Keratinocyte (primary cell): ENCODE data around the gene CTNNA3. TPM values are rescaled to one million over a fixed set of nuclear protein-coding genes. Genes with fewer than 3 reads are reported as not detected.

ENCODE experiments used
- DNase-seq: peaks from one replicate; pipeline ENCODE4 v3.0.0-alpha.2; 2011; ENCODE audit warnings: low read depth, missing footprints, low spot score
- FAIRE-seq: peaks from 2 replicates; lab custom pipeline; 2011; peaks lifted over from hg19 to GRCh38; lab: Jason Lieb, UNC
- H2AFZ ChIP-seq: 2 replicates; pipeline ENCODE4 v1.6.0; 2012; ENCODE audit warnings: low read length, control low read depth, inconsistent platforms; ENCODE audit not compliant: control insufficient read depth
- H3K27ac ChIP-seq: 2 replicates; pipeline ENCODE4 v1.5.1; 2011; ENCODE audit warnings: low read length; ENCODE audit not compliant: control insufficient read depth, insufficient read depth
- H3K27me3 ChIP-seq: 3 replicates; pipeline ENCODE4 v1.6.0; 2011; ENCODE audit warnings: low read length; ENCODE audit not compliant: control insufficient read depth, insufficient read depth; ENCODE audit errors: extremely low read depth
- H3K36me3 ChIP-seq, 2 experiments: 2 replicates in 1 of 2; 3 replicates in 1 of 2; pipeline ENCODE4 v1.5.1; 2011; ENCODE audit warnings: low read length in 2 of 2, mild to moderate bottlenecking in 1 of 2; ENCODE audit not compliant: control insufficient read depth in 2 of 2, insufficient read depth in 2 of 2; ENCODE audit errors: extremely low read depth in 1 of 2
- H3K4me1 ChIP-seq: 3 replicates; pipeline ENCODE4 v1.5.1; 2011; ENCODE audit warnings: low read length; ENCODE audit not compliant: control insufficient read depth, insufficient read depth; ENCODE audit errors: extremely low read depth
- H3K4me2 ChIP-seq: 3 replicates; pipeline ENCODE4 v1.6.0; 2011; ENCODE audit warnings: low read depth, low read length; ENCODE audit not compliant: control insufficient read depth, insufficient read depth; ENCODE audit errors: extremely low read depth
- H3K4me3 ChIP-seq, 3 experiments: fragments of 200-600 bp in 1 of 3; sonication (generic) in 1 of 3; 2 replicates in 2 of 3; 3 replicates in 1 of 3; pipeline ENCODE4 v1.5.1; 2011 to 2016; ENCODE audit warnings: low read length in 3 of 3, mild to moderate bottlenecking in 3 of 3, control low read depth in 2 of 3, inconsistent platforms in 1 of 3, low read depth in 1 of 3, mixed read lengths in 1 of 3, mixed run types in 1 of 3, moderate library complexity in 1 of 3; ENCODE audit not compliant: control insufficient read depth in 2 of 3, insufficient read depth in 2 of 3; ENCODE audit errors: extremely low read depth in 1 of 3
- H3K79me2 ChIP-seq: 2 replicates; pipeline ENCODE4 v1.6.0; 2012; ENCODE audit warnings: low read length; ENCODE audit not compliant: control insufficient read depth, insufficient read depth
- H3K9ac ChIP-seq: 3 replicates; pipeline ENCODE4 v1.6.0; 2011; ENCODE audit warnings: low read length; ENCODE audit not compliant: control insufficient read depth, insufficient read depth; ENCODE audit errors: extremely low read depth
- H3K9me1 ChIP-seq: 3 replicates; pipeline ENCODE4 v1.6.0; 2011; ENCODE audit warnings: low read length; ENCODE audit not compliant: control insufficient read depth, insufficient read depth; ENCODE audit errors: extremely low read depth
- H3K9me3 ChIP-seq: 2 replicates; pipeline ENCODE4 v1.5.1; 2012; ENCODE audit warnings: low read depth, low read length; ENCODE audit not compliant: control insufficient read depth
- H4K20me1 ChIP-seq: 3 replicates; pipeline ENCODE4 v1.6.0; 2011; ENCODE audit warnings: low read length; ENCODE audit not compliant: control insufficient read depth, insufficient read depth; ENCODE audit errors: extremely low read depth
- EZH2 ChIP-seq: IDR thresholded peaks from one replicate; pipeline ENCODE4 v1.6.1; 2012; ENCODE audit warnings: inconsistent platforms, mild to moderate bottlenecking, low read length, moderate library complexity
- dilution Hi-C: fragments of 300-500 bp; cut with MboI; formaldehyde crosslinking; loops from one replicate; pipeline ENCODE4 v1.7.0; 2020; ENCODE audit warnings: low sequenced_read_pairs; ENCODE audit not compliant: extremely low pct_ligation_motif_present
- polyA plus RNA-seq, 5 experiments: library from polyadenylated mRNA; depleted of rRNA in 3 of 5; stranded (reverse) in 3 of 5; stranded (forward) in 1 of 5; unstranded in 1 of 5; fragments of >200 nt; gene quantifications; 1 replicate in 1 of 5; 2 replicates in 3 of 5; 3 replicates in 1 of 5; pipeline versions ENCODE4 v1.2.1 to v1.2.3, GENCODE V29; 2011 to 2012; ENCODE audit warnings: missing spikeins in 2 of 5, low read depth in 1 of 5, low replicate concordance in 1 of 5
- TF ChIP-seq, protein P1 (sequence below), 3 experiments: IDR thresholded peaks in 1 of 3; conservative IDR thresholded peaks in 1 of 3; optimal IDR thresholded peaks in 1 of 3; 2 replicates in 2 of 3; 3 replicates in 1 of 3; pipeline versions ENCODE3 to v1.5.1; 2011; ENCODE audit warnings: low read length in 3 of 3, mild to moderate bottlenecking in 3 of 3, moderate library complexity in 2 of 3, control low read depth in 1 of 3, inconsistent platforms in 1 of 3; ENCODE audit not compliant: insufficient read depth in 2 of 3; ENCODE audit errors: extremely low read depth in 1 of 3

CTNNA3 gene
- polyA plus RNA-seq, 1 donor (not counting 4 experiments of a cell fraction or from before 2014, with no cell fraction given): 0.01 TPM

- Histone ChIP-seq H4K20me1 (no peaks in the 10 kb centered on the region), H3K36me3 (no peaks in the 10 kb centered on the region), H3K4me3 (no peak overlapping the region), H2AFZ (no peak overlapping the region), H3K4me2 (no peak overlapping the region), H3K4me1 (no peaks in the 10 kb centered on the region), H3K79me2 (no peaks in the 10 kb centered on the region), H3K9me3 (no peaks in the 10 kb centered on the region), H3K9me1 (no peaks in the 10 kb centered on the region), H3K27ac (no peak overlapping the region), H3K27me3 (no peaks in the 10 kb centered on the region), H3K9ac (no peak overlapping the region)
- dilution Hi-C loops: no loop called here
- no peak for DNase-seq
- TF ChIP-seq, protein P1, sequence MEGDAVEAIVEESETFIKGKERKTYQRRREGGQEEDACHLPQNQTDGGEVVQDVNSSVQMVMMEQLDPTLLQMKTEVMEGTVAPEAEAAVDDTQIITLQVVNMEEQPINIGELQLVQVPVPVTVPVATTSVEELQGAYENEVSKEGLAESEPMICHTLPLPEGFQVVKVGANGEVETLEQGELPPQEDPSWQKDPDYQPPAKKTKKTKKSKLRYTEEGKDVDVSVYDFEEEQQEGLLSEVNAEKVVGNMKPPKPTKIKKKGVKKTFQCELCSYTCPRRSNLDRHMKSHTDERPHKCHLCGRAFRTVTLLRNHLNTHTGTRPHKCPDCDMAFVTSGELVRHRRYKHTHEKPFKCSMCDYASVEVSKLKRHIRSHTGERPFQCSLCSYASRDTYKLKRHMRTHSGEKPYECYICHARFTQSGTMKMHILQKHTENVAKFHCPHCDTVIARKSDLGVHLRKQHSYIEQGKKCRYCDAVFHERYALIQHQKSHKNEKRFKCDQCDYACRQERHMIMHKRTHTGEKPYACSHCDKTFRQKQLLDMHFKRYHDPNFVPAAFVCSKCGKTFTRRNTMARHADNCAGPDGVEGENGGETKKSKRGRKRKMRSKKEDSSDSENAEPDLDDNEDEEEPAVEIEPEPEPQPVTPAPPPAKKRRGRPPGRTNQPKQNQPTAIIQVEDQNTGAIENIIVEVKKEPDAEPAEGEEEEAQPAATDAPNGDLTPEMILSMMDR (optimal IDR thresholded peaks at IDR 0.05 in 1 of 3, IDR thresholded peaks at IDR 0.05 in 1 of 3, conservative IDR thresholded peaks at IDR 0.05 in 1 of 3; ENCODE audit: extremely low read depth in 1 of 3, insufficient read depth in 2 of 3, low read length in 3 of 3): no peak
- no peak for TF ChIP-seq EZH2
- no peak for FAIRE-seq
Observed at GRCh38 chr10:66762218-66762729, 933.7 kb downstream of the CTNNA3 start.

DNA sequence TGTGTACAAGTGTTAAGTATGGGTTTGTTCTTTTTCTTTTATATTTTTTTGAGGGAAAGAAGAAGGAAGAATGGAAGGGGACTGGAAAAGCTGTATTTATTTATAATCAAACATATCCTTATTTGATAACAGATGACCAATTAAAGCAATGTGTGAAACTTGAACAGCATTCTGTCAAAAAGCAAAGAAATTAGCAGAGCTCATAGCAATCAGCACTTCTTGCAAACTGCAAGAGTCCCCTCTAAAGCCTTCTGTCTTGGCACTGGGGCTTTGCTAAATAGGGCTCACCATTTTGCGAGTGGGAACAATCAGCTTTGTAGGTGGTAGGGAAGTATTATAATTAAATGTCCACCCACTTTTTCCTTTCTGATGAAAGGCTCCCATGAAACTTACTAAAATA is 935.1 kb downstream of the CTNNA3 start:
- Histone ChIP-seq H3K9me1 (no peaks in the 10 kb centered on the region), H3K9ac (no peak overlapping the region), H3K79me2 (no peaks in the 10 kb centered on the region), H2AFZ (no peak overlapping the region), H3K4me1 (no peaks in the 10 kb centered on the region), H3K4me2 (no peak overlapping the region), H4K20me1 (no peaks in the 10 kb centered on the region), H3K27me3 (no peaks in the 10 kb centered on the region), H3K36me3 (no peaks in the 10 kb centered on the region), H3K27ac (no peak overlapping the region), H3K9me3 (no peaks in the 10 kb centered on the region), H3K4me3 (no peak overlapping the region)
- dilution Hi-C loops: no loop called here
- TF ChIP-seq EZH2: no peak
- TF ChIP-seq, protein P1 (optimal IDR thresholded peaks at IDR 0.05 in 1 of 3, IDR thresholded peaks at IDR 0.05 in 1 of 3, conservative IDR thresholded peaks at IDR 0.05 in 1 of 3; ENCODE audit: extremely low read depth in 1 of 3, insufficient read depth in 2 of 3, low read length in 3 of 3): no peak
- DNase-seq (no peak), FAIRE-seq (no peak)
